ENCODE data around the gene RBKS.

Gene RBKS

DNA sequence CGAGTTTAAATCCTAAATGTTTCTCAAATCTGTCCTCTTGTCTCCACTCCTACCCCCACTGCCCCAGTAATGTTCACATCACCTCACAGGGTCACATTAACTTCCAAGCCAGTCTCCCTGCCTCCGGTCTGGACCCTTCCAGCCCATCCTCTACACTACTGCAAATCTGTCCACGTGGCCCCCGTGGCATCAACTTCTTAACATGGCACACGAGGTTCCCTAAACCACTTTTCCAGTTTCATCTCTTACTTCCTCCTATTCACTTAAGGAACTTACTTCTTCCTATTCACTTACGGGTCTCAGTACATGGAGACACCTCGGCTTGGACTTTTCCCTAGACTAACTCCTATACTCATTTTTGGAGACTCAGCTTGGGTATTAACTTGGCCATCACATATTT is 91.7 kb downstream of the RBKS start:
- no peak overlapping the region for H3K4me3 ChIP-seq (ENCODE audit: low read depth, low read length)
- DNase-seq (ENCODE audit: low read depth) = no peak
- TF ChIP-seq CTCF (IDR thresholded peaks at IDR 0.05; ENCODE audit: low read depth, low read length, missing control alignments) = no peak
- in situ Hi-C loops (cut with HindIII; ENCODE audit: low sequenced_read_pairs) = no loop called here

- no peak for TF ChIP-seq CTCF (IDR thresholded peaks at IDR 0.05; ENCODE audit: low read depth, low read length, missing control alignments)
- no peak for DNase-seq (ENCODE audit: low read depth)
- in situ Hi-C loops (cut with HindIII; ENCODE audit: low sequenced_read_pairs) = no loop called here
- H3K4me3 ChIP-seq (ENCODE audit: low read depth, low read length) = no peak overlapping the region
These were observed 92.3 kb downstream of the RBKS start for GRCh38 chr2:27797841-27798240.

- in situ Hi-C loops (cut with HindIII; ENCODE audit: low sequenced_read_pairs) = no loop called here
- DNase-seq (ENCODE audit: low read depth) = no peak
- no peak overlapping the region for H3K4me3 ChIP-seq (ENCODE audit: low read depth, low read length)
- no peak for TF ChIP-seq CTCF (IDR thresholded peaks at IDR 0.05; ENCODE audit: low read depth, low read length, missing control alignments)
These were observed 93.1 kb downstream of the RBKS start for GRCh38 chr2:27796791-27797765.

- no peak overlapping the region for H3K4me3 ChIP-seq (ENCODE audit: low read depth, low read length)
- TF ChIP-seq CTCF (IDR thresholded peaks at IDR 0.05; ENCODE audit: low read depth, low read length, missing control alignments) = no peak
- DNase-seq (ENCODE audit: low read depth) = no peak
- in situ Hi-C loops (cut with HindIII; ENCODE audit: low sequenced_read_pairs) = no loop called here
These were observed 94.3 kb downstream of the RBKS start for GRCh38 chr2:27795868-27796277.

DNA sequence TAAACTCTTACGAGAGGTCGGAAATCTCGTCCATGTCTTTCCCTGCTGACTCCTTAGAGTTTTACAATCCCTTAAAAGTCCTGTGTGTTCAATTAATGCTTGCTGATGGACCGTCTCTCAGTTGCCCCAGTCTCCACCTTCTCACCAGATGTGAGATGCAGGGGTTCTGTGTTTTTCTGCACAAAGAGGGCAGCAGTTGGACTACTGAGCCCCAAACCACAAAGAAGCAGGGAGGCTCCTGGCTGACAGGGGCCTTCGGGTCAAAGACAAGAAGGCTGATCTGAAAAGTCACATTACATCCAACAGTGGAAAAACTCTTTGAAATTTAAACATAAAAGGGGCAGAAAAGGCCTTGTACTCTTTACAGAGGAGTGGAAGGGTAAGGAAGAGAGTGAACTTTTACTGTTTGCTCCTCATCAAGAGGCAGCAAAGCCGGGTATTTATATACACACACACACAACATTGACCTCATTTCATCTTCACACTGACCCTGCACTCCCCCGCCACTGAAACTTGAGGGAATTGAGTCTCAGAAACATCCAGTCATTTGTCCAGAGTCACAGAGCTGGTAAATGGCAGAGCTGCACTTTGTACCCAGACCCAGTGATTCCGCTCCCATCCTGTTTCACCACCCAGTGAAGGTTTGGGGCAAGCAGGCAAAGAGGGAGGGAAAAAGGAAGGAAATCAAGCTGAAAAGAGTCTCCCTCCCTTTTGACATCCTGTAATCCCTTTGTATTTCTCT is 94.9 kb downstream of the RBKS start:
- no peak for DNase-seq (ENCODE audit: low read depth)
- no peak overlapping the region for H3K4me3 ChIP-seq (ENCODE audit: low read depth, low read length)
- no peak for TF ChIP-seq CTCF (IDR thresholded peaks at IDR 0.05; ENCODE audit: low read depth, low read length, missing control alignments)

GRCh38 chr2:27792759-27793158 is 97.4 kb downstream of the RBKS start:
- no peak for DNase-seq (ENCODE audit: low read depth)
- no peak for TF ChIP-seq CTCF (IDR thresholded peaks at IDR 0.05; ENCODE audit: low read depth, low read length, missing control alignments)
- H3K4me3 ChIP-seq (ENCODE audit: low read depth, low read length) = no peak overlapping the region
- in situ Hi-C loops (cut with HindIII; ENCODE audit: low sequenced_read_pairs) = no loop called here

More for the DNA sequence above, 94.9 kb downstream of the RBKS start:
- in situ Hi-C loops (cut with HindIII; ENCODE audit: low sequenced_read_pairs) = no loop called here
